SK-N-MC (cell line): ENCODE results near the gene TSGA10IP.

Experiments used
- EZH2 ChIP-seq: fragments of 200-600 bp; sonication (generic); IDR thresholded peaks from one replicate; pipeline ENCODE4 v1.6.1; 2017; ENCODE audit warnings: antibody characterized with exemption
- FOXP2 ChIP-seq: optimal IDR thresholded peaks from 2 replicates; pipeline ENCODE3; 2011; ENCODE audit warnings: mild to moderate bottlenecking, moderate library complexity; ENCODE audit not compliant: insufficient read depth; ENCODE audit errors: extremely low read length, control extremely low read depth
- POLR2AphosphoS5 ChIP-seq: IDR thresholded peaks from 2 replicates; pipeline ENCODE4 v1.6.1; 2012; ENCODE audit warnings: mild to moderate bottlenecking, low read depth, low read length, borderline replicate concordance

- TF ChIP-seq EZH2: no peak
- no peak for TF ChIP-seq FOXP2
- TF ChIP-seq POLR2AphosphoS5: no peak
Measured at GRCh38 chr11:65982824-65983588, 37.7 kb downstream of the TSGA10IP start.
